Duodenal mucosa (tissue), 2 donors: Measurements from ENCODE around the gene SEC24C.

ENCODE experiments used
- H3K27ac ChIP-seq: one replicate; pipeline ENCODE4 v1.7.0; 2013; ENCODE audit warnings: low read depth, low read length
- H3K27me3 ChIP-seq, 2 donors: one replicate each; pipeline ENCODE4 v1.7.0; 2013; ENCODE audit warnings: low read length in 2 of 2, control low read depth in 1 of 2; ENCODE audit not compliant: insufficient read depth in 2 of 2, control insufficient read depth in 1 of 2
- H3K36me3 ChIP-seq, 2 donors: one replicate each; pipeline ENCODE4 v1.7.0; 2013; ENCODE audit warnings: low read length in 2 of 2, control low read depth in 1 of 2; ENCODE audit not compliant: insufficient read depth in 2 of 2, control insufficient read depth in 1 of 2
- H3K4me1 ChIP-seq, 2 donors: one replicate each; pipeline ENCODE4 v1.7.0; 2013; ENCODE audit warnings: low read length in 2 of 2, control low read depth in 1 of 2; ENCODE audit not compliant: insufficient read depth in 2 of 2, control insufficient read depth in 1 of 2
- H3K4me3 ChIP-seq, 2 donors: one replicate each; pipeline ENCODE4 v1.7.0; 2013; ENCODE audit warnings: low read length in 2 of 2, low read depth in 1 of 2
- H3K9ac ChIP-seq, 2 donors: one replicate each; pipeline ENCODE4 v1.7.0; 2013; ENCODE audit warnings: low read length in 2 of 2, low read depth in 1 of 2
- H3K9me3 ChIP-seq, 2 donors: one replicate each; pipeline ENCODE4 v1.7.0; 2013; ENCODE audit warnings: low read length in 2 of 2, control low read depth in 1 of 2; ENCODE audit not compliant: control insufficient read depth in 1 of 2

Gene SEC24C

DNA sequence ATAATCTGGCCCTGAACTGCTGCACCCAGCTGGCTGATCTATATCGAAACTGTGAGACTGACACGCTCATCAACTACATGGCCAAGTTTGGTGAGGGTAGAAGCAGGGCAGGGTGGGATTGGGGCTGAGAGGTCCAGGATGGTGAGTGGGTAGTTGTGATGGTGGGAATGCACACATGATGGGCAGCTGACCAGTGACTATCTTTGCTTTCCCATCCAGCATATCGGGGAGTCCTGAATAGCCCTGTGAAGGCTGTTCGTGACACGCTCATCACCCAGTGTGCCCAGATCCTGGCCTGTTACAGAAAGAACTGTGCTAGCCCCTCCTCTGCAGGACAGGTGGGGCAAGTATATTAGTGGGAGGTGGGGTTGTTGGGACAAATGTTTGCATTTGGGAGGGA is 25.2 kb downstream of the SEC24C start:
- H3K27ac ChIP-seq: no peak overlapping the region
- no peak overlapping the region for H3K4me3 ChIP-seq
- H3K36me3 ChIP-seq: peaks cover 53 to 69% of the 10 kb centered on the region in 2 donors
- no peak overlapping the region for H3K9ac ChIP-seq
- H3K9me3 ChIP-seq: no peaks in the 10 kb centered on the region
- H3K27me3 ChIP-seq: no peaks in the 10 kb centered on the region
- H3K4me1 ChIP-seq: peaks cover 9 to 17% of the 10 kb centered on the region in 2 donors

DNA sequence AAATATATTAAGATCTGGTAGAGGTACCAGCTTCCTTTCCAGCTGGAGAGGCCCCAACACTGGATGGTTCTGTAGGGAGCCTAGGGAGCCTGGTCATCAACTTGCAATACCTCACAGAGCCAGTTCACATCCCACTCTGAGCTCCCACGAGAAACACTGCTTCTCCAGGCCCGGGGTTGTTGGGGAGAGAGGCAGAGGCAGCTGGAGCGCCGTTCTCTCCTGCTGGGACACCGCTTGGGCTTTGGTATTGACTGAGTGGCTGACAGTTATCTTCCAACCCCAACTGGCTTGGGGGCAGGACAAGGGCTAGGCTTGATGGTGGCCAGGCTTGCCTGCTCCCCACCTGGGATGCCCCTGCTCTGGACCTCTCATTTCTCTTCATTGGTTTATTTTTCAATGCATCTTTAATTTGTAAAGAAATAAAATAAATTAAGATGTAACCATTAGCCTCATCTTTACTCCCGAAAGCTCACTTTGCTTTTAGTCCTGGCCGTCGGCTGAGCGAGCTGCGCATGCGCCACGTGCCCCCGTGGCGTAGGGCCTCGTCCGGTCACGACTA is 27.6 kb downstream of the SEC24C start:
- Histone ChIP-seq H3K27me3 (no peaks in the 10 kb centered on the region), H3K27ac (peak overlapping the region; percentile 95), H3K4me3 (peak overlapping the region; percentile 75 to 87), H3K9me3 (no peaks in the 10 kb centered on the region), H3K36me3 (peaks cover 39 to 48% of the 10 kb centered on the region in 2 donors), H3K9ac (peak overlapping the region; percentile 72 to 76), H3K4me1 (peaks cover 23 to 28% of the 10 kb centered on the region in 2 donors)

DNA sequence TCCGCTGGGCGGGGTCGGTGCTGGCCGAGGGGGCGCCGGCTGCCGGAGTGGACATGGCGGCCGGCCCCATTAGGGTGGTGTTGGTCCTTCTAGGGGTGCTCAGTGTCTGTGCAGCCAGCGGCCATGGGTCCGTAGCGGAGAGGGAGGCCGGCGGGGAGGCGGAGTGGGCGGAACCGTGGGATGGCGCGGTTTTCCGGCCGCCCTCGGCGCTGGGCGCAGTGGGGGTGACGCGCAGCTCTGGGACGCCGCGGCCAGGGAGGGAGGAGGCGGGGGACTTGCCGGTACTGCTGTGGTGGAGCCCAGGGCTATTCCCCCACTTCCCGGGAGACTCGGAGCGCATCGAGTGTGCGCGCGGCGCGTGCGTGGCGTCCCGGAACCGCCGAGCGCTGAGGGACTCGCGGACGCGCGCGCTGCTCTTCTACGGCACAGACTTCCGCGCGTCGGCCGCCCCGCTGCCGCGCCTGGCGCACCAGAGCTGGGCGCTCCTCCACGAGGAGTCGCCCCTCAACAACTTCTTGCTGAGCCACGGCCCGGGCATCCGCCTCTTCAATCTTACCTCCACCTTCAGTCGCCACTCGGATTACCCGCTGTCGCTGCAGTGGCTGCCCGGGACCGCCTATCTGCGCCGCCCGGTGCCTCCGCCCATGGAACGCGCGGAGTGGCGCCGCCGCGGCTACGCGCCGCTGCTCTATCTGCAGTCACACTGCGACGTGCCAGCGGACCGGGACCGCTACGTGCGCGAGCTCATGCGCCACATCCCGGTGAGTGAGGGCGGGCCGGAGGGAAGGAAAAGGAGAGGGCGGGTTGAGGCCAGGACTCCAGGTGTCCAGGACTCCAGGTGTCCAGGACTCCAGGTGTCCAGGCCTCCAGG is 28.3 kb downstream of the SEC24C start:
- peak overlapping the region; percentile 75 to 87 for H3K4me3 ChIP-seq
- peaks cover 37 to 43% of the 10 kb centered on the region in 2 donors for H3K36me3 ChIP-seq
- peak overlapping the region; percentile 95 for H3K27ac ChIP-seq
- peaks cover 23 to 28% of the 10 kb centered on the region in 2 donors for H3K4me1 ChIP-seq
- H3K27me3 ChIP-seq: no peaks in the 10 kb centered on the region
- no peaks in the 10 kb centered on the region for H3K9me3 ChIP-seq
- H3K9ac ChIP-seq: peak overlapping the region; percentile 72 to 76

DNA sequence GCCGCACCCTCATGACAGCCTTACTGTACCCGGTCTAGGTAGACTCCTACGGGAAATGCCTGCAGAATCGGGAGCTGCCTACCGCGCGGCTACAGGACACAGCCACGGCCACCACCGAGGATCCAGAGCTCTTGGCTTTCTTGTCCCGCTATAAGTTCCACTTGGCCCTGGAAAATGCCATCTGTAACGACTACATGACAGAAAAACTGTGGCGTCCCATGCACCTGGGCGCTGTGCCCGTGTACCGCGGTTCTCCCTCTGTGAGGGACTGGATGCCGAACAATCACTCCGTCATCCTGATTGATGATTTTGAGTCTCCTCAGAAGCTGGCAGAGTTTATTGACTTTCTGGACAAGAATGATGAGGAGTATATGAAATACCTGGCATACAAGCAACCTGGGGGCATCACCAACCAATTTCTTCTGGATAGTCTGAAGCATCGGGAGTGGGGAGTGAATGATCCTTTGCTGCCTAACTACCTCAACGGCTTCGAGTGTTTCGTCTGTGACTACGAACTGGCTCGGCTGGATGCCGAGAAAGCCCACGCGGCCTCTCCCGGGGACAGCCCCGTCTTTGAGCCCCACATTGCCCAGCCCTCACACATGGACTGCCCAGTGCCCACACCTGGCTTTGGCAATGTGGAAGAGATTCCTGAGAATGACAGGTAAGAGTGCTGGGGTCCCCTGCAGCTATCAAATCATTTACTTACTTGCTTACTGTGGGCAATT is 29.1 kb downstream of the SEC24C start:
- peaks cover 37 to 38% of the 10 kb centered on the region in 2 donors for H3K36me3 ChIP-seq
- H3K27ac ChIP-seq: peak overlapping the region; percentile 95
- peak overlapping the region; percentile 75 to 87 for H3K4me3 ChIP-seq
- no peaks in the 10 kb centered on the region for H3K27me3 ChIP-seq
- H3K9ac ChIP-seq: peak overlapping the region; percentile 72 to 76
- H3K9me3 ChIP-seq: no peaks in the 10 kb centered on the region
- H3K4me1 ChIP-seq: peaks cover 23 to 28% of the 10 kb centered on the region in 2 donors

DNA sequence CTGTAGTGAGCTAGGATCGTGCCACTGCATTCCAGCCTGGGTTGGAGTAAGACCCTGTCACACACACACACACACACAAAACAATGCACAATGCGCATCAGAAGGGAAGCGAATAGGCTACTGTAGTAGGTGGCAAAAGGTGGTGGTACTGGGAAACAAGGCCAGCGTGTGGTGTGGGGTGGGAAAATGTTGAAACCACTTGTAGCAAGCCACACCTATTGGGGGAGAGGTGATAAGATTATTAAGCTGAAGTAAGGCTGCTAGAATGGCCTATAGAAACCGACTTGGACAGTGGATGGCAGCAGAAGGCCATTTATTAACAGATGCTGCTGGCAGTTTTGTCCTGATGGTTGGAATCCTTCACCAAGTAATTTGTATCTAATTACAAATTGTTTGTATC is 30.5 kb downstream of the SEC24C start:
- no peaks in the 10 kb centered on the region for H3K9me3 ChIP-seq
- H3K9ac ChIP-seq: peak overlapping the region in 1 of 2 donors; percentile 11
- peaks cover 24 to 32% of the 10 kb centered on the region in 2 donors for H3K36me3 ChIP-seq
- H3K4me3 ChIP-seq: peak overlapping the region; percentile 13 to 51
- H3K4me1 ChIP-seq: peaks cover 23 to 28% of the 10 kb centered on the region in 2 donors
- H3K27ac ChIP-seq: no peak overlapping the region
- no peaks in the 10 kb centered on the region for H3K27me3 ChIP-seq

DNA sequence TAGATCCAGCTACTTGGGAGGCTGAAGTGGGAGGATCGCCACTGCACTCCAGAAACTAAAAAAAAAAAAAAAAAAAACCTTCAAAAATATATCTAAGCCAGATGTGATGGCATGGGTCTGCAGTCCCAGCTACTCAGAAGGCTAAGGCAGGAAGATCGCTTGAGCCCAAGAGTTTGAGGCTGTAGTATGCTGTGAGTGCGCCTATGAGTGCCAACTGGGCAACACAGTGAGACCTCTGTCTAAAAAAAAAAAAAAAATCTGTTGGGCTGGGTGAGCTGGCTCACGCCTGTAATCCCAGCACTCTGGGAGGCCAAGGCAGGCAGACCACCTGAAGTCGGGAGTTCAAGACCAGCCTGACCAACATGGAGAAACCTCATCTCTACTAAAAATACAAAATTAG is 34.8 kb downstream of the SEC24C start:
- H3K9me3 ChIP-seq: no peaks in the 10 kb centered on the region
- H3K4me1 ChIP-seq: peaks cover 37 to 43% of the 10 kb centered on the region in 2 donors
- no peaks in the 10 kb centered on the region for H3K27me3 ChIP-seq
- peaks cover 9 to 16% of the 10 kb centered on the region in 2 donors for H3K36me3 ChIP-seq
- no peak overlapping the region for H3K27ac ChIP-seq
- H3K4me3 ChIP-seq: no peak overlapping the region
- H3K9ac ChIP-seq: no peak overlapping the region

DNA sequence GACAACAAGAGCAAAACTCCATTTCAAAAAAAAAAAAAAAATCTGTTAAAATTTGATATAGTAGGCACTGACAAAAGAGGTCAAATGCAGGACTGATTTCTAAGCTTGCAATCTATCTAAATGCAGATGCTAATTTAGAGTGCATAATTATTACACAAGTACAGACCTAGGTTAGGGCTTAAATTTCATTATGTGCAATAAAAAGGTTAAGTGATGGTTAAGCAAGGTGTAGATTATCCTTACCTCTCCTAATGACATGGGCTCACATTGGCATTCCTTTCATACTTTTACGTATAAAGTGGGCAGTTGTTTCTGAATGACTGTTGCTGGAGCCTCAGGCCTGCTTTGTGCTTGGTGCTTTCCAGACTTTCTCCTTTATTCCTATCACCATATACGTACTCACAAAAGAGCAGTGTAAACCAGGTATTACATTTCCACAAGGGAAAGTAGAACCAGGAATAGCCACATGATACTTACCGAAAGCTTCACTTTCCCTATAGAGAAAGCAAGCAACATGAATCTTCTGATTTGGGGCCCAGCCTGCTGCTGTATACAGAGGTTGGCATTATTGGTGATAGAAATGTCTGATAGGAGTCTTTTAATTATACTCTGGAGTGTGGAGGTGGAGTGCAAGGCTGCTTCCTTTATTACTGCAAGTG is 35.5 kb downstream of the SEC24C start:
- Histone ChIP-seq H3K9me3 (no peaks in the 10 kb centered on the region), H3K27ac (no peak overlapping the region), H3K4me3 (no peak overlapping the region), H3K9ac (no peak overlapping the region), H3K4me1 (peaks cover 30 to 40% of the 10 kb centered on the region in 2 donors), H3K27me3 (no peaks in the 10 kb centered on the region), H3K36me3 (peaks cover 9 to 13% of the 10 kb centered on the region in 2 donors)

DNA sequence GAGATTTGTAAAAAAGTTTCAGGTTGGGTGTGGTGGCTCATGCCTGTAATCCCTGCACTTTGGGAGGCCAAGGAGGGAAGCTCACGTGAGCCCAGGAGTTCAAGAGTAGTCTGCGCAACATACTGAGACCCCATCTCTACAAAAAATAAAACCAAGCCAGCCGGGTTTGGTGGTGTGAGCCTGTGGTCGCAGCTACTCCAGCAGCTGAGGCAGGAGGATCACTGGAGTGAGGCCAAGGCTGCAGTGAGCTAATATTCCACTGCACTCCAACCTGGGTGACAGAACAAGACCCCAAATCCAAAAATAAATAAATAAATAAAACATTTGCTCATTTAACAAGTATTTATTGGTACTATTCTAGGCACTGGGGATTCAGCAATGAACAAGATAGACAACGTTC is 36.1 kb downstream of the SEC24C start:
- Histone ChIP-seq H3K9ac (no peak overlapping the region), H3K4me1 (peaks cover 28 to 38% of the 10 kb centered on the region in 2 donors), H3K27ac (no peak overlapping the region), H3K4me3 (no peak overlapping the region), H3K9me3 (no peaks in the 10 kb centered on the region), H3K36me3 (peaks cover 6 to 13% of the 10 kb centered on the region in 2 donors), H3K27me3 (no peaks in the 10 kb centered on the region)

DNA sequence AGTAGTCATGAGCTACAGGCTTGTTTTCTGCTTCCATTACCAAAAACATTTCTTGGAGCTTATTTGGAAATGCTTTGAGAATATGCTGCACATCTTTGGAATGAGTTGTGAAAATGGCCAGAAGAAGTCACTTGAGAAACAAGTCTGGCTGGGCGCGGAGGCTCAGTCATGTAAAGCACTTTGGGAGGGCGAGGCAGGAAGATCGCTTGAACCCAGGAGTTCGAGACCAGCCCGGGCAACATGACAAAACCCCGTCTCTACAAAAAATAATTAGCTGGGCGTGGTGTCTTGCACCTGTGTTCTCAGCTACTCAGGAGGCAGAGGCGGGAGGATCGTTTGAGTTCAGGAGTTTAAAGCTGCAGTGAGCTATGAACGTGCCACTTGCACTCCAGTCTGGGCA is 36.8 kb downstream of the SEC24C start:
- Histone ChIP-seq H3K9ac (peak overlapping the region; percentile 87 to 95), H3K27me3 (no peaks in the 10 kb centered on the region), H3K27ac (no peak overlapping the region), H3K4me3 (peak overlapping the region; percentile 93 to 96), H3K4me1 (peaks cover 26 to 32% of the 10 kb centered on the region in 2 donors), H3K36me3 (peaks cover 0 to 13% of the 10 kb centered on the region in 2 donors), H3K9me3 (no peaks in the 10 kb centered on the region)
